Neural cell (in vitro differentiated cells): ENCODE measurements around the gene CPO. TPM values are rescaled to one million over a fixed set of nuclear protein-coding genes. Genes with fewer than 3 reads are reported as not detected.

Experiments used
- H2AFZ ChIP-seq: fragments of 200-600, 300-800 bp; sonication (generic), shearing (Covaris generic); 2 replicates; pipeline ENCODE4 v1.6.0; 2014; ENCODE audit warnings: low read depth, mild to moderate bottlenecking, antibody characterized with exemption, low read length, moderate library complexity
- H3F3A ChIP-seq: fragments of 200-600 bp; shearing (Covaris generic); 2 replicates; pipeline ENCODE4 v1.6.1; 2016; ENCODE audit warnings: mild to moderate bottlenecking, moderate library complexity, mixed read lengths, antibody characterized with exemption, low read length; ENCODE audit not compliant: insufficient read depth, poor library complexity, severe bottlenecking
- H3K27ac ChIP-seq: fragments of 200-600, 300-800 bp; sonication (generic), shearing (Covaris generic); 2 replicates; pipeline ENCODE4 v1.5.1; 2014; ENCODE audit warnings: mild to moderate bottlenecking, low read length, moderate library complexity
- H3K27me3 ChIP-seq: fragments of 300-800, 200-600 bp; sonication (generic), shearing (Covaris generic); 2 replicates; pipeline ENCODE4 v1.6.0; 2014; ENCODE audit warnings: mild to moderate bottlenecking, low read depth, low read length, moderate library complexity; ENCODE audit not compliant: insufficient read depth
- H3K36me3 ChIP-seq: fragments of 300-800, 200-600 bp; sonication (generic), shearing (Covaris generic); 2 replicates; pipeline ENCODE4 v1.5.1; 2014; ENCODE audit warnings: mild to moderate bottlenecking, antibody characterized with exemption, low read length, moderate library complexity; ENCODE audit not compliant: insufficient read depth
- H3K4me2 ChIP-seq: fragments of 300-800, 200-600 bp; sonication (generic), shearing (Covaris generic); 2 replicates; pipeline ENCODE4 v1.6.0; 2014; ENCODE audit warnings: mild to moderate bottlenecking, low read length
- H3K4me3 ChIP-seq: fragments of 300-800, 200-600 bp; sonication (generic), shearing (Covaris generic); 2 replicates; pipeline ENCODE4 v1.5.1; 2014; ENCODE audit warnings: mild to moderate bottlenecking, low read length, moderate library complexity
- H3K79me2 ChIP-seq: fragments of 200-600 bp; shearing (Covaris generic); replicated peaks from 2 replicates; pipeline ENCODE4 v1.6.0; 2014; ENCODE audit warnings: mild to moderate bottlenecking, low read length, moderate library complexity; ENCODE audit not compliant: insufficient read depth
- H3K9ac ChIP-seq: fragments of 300-800, 200-600 bp; sonication (generic), shearing (Covaris generic); 2 replicates; pipeline ENCODE4 v1.6.1; 2016; ENCODE audit warnings: mild to moderate bottlenecking, low read length, mixed read lengths
- H3K9me2 ChIP-seq: fragments of 200-600 bp; shearing (Covaris generic); 2 replicates; pipeline ENCODE4 v1.6.1; 2016; ENCODE audit warnings: mild to moderate bottlenecking, low read length, mixed read lengths; ENCODE audit not compliant: insufficient read depth
- H3K9me3 ChIP-seq: fragments of 200-600, 300-800 bp; sonication (generic), shearing (Covaris generic); 2 replicates; pipeline ENCODE4 v1.6.1; 2016; ENCODE audit warnings: mild to moderate bottlenecking, mixed run types, low read length, moderate library complexity, mixed read lengths
- H4K20me1 ChIP-seq: fragments of 200-600 bp; shearing (Covaris generic); 2 replicates; pipeline ENCODE4 v1.6.1; 2016; ENCODE audit warnings: mild to moderate bottlenecking, mixed run types; ENCODE audit not compliant: insufficient read depth
- EP300 ChIP-seq: fragments of 450-650 bp; conservative IDR thresholded peaks from 2 replicates; pipeline ENCODE4 v1.6.1; 2014; ENCODE audit warnings: antibody characterized with exemption, mild to moderate bottlenecking, moderate library complexity; ENCODE audit not compliant: poor library complexity, severe bottlenecking
- EZH2 ChIP-seq: fragments of 200-600, 300-800 bp; shearing (Covaris generic), sonication (generic); IDR thresholded peaks from 2 replicates; pipeline ENCODE4 v1.6.1; 2014; ENCODE audit warnings: antibody characterized with exemption, low read length, borderline replicate concordance, mild to moderate bottlenecking; ENCODE audit not compliant: insufficient read depth, poor library complexity, severe bottlenecking
- MXI1 ChIP-seq: fragments of 450-650 bp; conservative IDR thresholded peaks from 2 replicates; pipeline ENCODE4 v1.6.1; 2014; ENCODE audit warnings: antibody characterized with exemption, mild to moderate bottlenecking; ENCODE audit not compliant: poor library complexity, severe bottlenecking
- POLR2AphosphoS5 ChIP-seq: IDR thresholded peaks from 2 replicates; pipeline ENCODE4 v1.6.1; 2012
- RAD21 ChIP-seq: fragments of 450-650 bp; conservative IDR thresholded peaks from 2 replicates; pipeline ENCODE4 v1.6.1; 2014; ENCODE audit warnings: antibody characterized with exemption, mild to moderate bottlenecking, moderate library complexity
- REST ChIP-seq: IDR thresholded peaks from 2 replicates; pipeline ENCODE4 v1.6.1; 2012; ENCODE audit warnings: borderline replicate concordance
- SMC3 ChIP-seq: fragments of 450-650 bp; conservative IDR thresholded peaks from 2 replicates; pipeline ENCODE4 v1.6.1; 2014; ENCODE audit warnings: antibody characterized with exemption, mild to moderate bottlenecking, moderate library complexity; ENCODE audit not compliant: poor library complexity
- TAF1 ChIP-seq: IDR thresholded peaks from 2 replicates; pipeline ENCODE4 v1.6.1; 2012; ENCODE audit warnings: low read depth
- polyA plus RNA-seq: library from polyadenylated mRNA; depleted of rRNA; stranded (reverse); fragments of >200 nt; gene quantifications from 2 replicates; pipeline ENCODE4 v1.2.3, GENCODE V29; 2014
- TF ChIP-seq, protein P1 (sequence below): fragments of 450-650 bp; IDR thresholded peaks from 2 replicates; pipeline ENCODE4 v1.5.1; 2014; ENCODE audit warnings: antibody characterized with exemption, mild to moderate bottlenecking, moderate library complexity; ENCODE audit not compliant: poor library complexity, severe bottlenecking

Gene CPO
- polyA plus RNA-seq, 1 donor from 2014 or later, result 1.2 TPM

GRCh38 chr2:206996556-206997065 is 57.3 kb downstream of the CPO start:
- no peaks in the 10 kb centered on the region for H3F3A ChIP-seq
- H2AFZ ChIP-seq, result no peak overlapping the region
- no peak overlapping the region for H3K4me2 ChIP-seq
- no peak overlapping the region for H3K9ac ChIP-seq
- H3K36me3 ChIP-seq, result no peaks in the 10 kb centered on the region
- H3K9me2 ChIP-seq, result no peaks in the 10 kb centered on the region
- TF ChIP-seq REST (no peak), EP300 (no peak), SMC3 (no peak), MXI1 (no peak), POLR2AphosphoS5 (no peak), RAD21 (no peak), TAF1 (no peak), EZH2 (no peak)
- TF ChIP-seq, protein P1, sequence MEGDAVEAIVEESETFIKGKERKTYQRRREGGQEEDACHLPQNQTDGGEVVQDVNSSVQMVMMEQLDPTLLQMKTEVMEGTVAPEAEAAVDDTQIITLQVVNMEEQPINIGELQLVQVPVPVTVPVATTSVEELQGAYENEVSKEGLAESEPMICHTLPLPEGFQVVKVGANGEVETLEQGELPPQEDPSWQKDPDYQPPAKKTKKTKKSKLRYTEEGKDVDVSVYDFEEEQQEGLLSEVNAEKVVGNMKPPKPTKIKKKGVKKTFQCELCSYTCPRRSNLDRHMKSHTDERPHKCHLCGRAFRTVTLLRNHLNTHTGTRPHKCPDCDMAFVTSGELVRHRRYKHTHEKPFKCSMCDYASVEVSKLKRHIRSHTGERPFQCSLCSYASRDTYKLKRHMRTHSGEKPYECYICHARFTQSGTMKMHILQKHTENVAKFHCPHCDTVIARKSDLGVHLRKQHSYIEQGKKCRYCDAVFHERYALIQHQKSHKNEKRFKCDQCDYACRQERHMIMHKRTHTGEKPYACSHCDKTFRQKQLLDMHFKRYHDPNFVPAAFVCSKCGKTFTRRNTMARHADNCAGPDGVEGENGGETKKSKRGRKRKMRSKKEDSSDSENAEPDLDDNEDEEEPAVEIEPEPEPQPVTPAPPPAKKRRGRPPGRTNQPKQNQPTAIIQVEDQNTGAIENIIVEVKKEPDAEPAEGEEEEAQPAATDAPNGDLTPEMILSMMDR, result no peak
- H4K20me1 ChIP-seq, result no peaks in the 10 kb centered on the region
- no peak overlapping the region for H3K27ac ChIP-seq
- peaks cover 4% of the 10 kb centered on the region for H3K9me3 ChIP-seq
- no peak overlapping the region for H3K4me3 ChIP-seq
- H3K27me3 ChIP-seq, result no peaks in the 10 kb centered on the region
- no peaks in the 10 kb centered on the region for H3K79me2 ChIP-seq

GRCh38 chr2:207008105-207008990 is 69.0 kb downstream of the CPO start:
- Histone ChIP-seq H3K9me3 (no peaks in the 10 kb centered on the region), H4K20me1 (no peaks in the 10 kb centered on the region), H3K79me2 (no peaks in the 10 kb centered on the region), H3F3A (no peaks in the 10 kb centered on the region), H3K9ac (no peak overlapping the region), H2AFZ (no peak overlapping the region), H3K27me3 (no peaks in the 10 kb centered on the region), H3K36me3 (no peaks in the 10 kb centered on the region), H3K4me3 (no peak overlapping the region), H3K27ac (no peak overlapping the region), H3K4me2 (no peak overlapping the region), H3K9me2 (no peaks in the 10 kb centered on the region)
- no peak for TF ChIP-seq POLR2AphosphoS5
- no peak for TF ChIP-seq EP300
- no peak for TF ChIP-seq TAF1
- TF ChIP-seq REST, result no peak
- TF ChIP-seq, protein P1, result peak; percentile 18
- TF ChIP-seq SMC3, result no peak
- TF ChIP-seq MXI1, result no peak
